ENCODE results near the gene OR52E5. TPM values are rescaled to one million over a fixed set of nuclear protein-coding genes. Genes with fewer than 3 reads are reported as not detected.

OR52E5 gene
- total RNA-seq, 1 experiment from 2014 or later: not detected

DNA sequence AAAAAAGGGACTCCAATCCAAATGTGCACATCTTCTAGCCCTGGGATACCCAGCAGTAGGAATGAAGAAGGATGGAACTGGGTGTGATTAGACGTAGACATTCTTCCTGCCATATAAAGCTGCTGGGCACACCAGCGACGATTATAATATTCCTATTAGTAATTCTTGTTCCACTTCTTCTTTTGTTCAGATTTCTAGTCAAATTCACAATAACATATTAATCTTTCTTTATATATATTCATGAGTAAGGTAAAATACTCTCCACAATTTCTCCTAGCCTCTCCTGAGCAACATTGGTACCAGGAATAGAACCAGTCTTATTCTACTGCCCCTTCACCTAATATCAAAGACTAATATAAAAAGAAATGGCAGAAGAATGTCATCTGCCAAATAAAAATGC lies 35.4 kb upstream of the OR52E5 start, which contains the start of gene OR52E8:
Gene OR52E8, minus strand, starts transcription at position 101 of the 400 bp plus-strand sequence. Its CDS starts 0 bp downstream, at position 101.
- Histone ChIP-seq H3K4me3 (replicated peaks in 1 of 2; ENCODE audit: low read depth in 1 of 2, low read length in 2 of 2) (no peak within 1 kb of the TSS), H3K4me1 (ENCODE audit: control insufficient read depth in 1 of 2, insufficient read depth in 2 of 2, low read length in 2 of 2) (no peaks in the 10 kb centered on the region), H3K9ac (ENCODE audit: low read length) (no peak within 1 kb of the TSS), H2AFZ (ENCODE audit: low read depth, low read length, poor library complexity, severe bottlenecking) (no peak within 1 kb of the TSS), H3K9me3 (ENCODE audit: control insufficient read depth in 1 of 2, insufficient read depth in 1 of 2, low read depth in 1 of 2, low read length in 2 of 2) (no peaks in the 10 kb centered on the region), H3K4me2 (ENCODE audit: low read length) (no peak within 1 kb of the TSS), H3K27ac (ENCODE audit: low read depth, low read length) (no peak within 1 kb of the TSS), H3K9me2 (ENCODE audit: insufficient read depth) (no peaks in the 10 kb centered on the region), H3K36me3 (ENCODE audit: control insufficient read depth in 1 of 2, insufficient read depth in 2 of 2, low read length in 2 of 2) (no peaks in the 10 kb centered on the region), H4K20me1 (ENCODE audit: insufficient read depth) (no peaks in the 10 kb centered on the region), H3K79me2 (ENCODE audit: insufficient read depth, low read length) (no peaks in the 10 kb centered on the region), H3K27me3 (ENCODE audit: insufficient read depth, low read length) (peaks cover 49% of the 10 kb centered on the region)
- ChIA-PET RAD21 (ENCODE audit: low non-redundant PET in 1 of 2, low total read pairs in 2 of 2, uncharacterized antibody in 2 of 2, unreplicated experiment in 2 of 2) (no interaction called here), CTCF (no interaction called here), POLR2A (no interaction called here)
- BruUV-seq (replicated peaks): no TSS peak
- ATAC-seq: no peak
- TF ChIP-seq, protein P1, sequence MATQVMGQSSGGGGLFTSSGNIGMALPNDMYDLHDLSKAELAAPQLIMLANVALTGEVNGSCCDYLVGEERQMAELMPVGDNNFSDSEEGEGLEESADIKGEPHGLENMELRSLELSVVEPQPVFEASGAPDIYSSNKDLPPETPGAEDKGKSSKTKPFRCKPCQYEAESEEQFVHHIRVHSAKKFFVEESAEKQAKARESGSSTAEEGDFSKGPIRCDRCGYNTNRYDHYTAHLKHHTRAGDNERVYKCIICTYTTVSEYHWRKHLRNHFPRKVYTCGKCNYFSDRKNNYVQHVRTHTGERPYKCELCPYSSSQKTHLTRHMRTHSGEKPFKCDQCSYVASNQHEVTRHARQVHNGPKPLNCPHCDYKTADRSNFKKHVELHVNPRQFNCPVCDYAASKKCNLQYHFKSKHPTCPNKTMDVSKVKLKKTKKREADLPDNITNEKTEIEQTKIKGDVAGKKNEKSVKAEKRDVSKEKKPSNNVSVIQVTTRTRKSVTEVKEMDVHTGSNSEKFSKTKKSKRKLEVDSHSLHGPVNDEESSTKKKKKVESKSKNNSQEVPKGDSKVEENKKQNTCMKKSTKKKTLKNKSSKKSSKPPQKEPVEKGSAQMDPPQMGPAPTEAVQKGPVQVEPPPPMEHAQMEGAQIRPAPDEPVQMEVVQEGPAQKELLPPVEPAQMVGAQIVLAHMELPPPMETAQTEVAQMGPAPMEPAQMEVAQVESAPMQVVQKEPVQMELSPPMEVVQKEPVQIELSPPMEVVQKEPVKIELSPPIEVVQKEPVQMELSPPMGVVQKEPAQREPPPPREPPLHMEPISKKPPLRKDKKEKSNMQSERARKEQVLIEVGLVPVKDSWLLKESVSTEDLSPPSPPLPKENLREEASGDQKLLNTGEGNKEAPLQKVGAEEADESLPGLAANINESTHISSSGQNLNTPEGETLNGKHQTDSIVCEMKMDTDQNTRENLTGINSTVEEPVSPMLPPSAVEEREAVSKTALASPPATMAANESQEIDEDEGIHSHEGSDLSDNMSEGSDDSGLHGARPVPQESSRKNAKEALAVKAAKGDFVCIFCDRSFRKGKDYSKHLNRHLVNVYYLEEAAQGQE (IDR thresholded peaks at IDR 0.05; ENCODE audit: low read depth): no peak
- TF ChIP-seq, protein P2, sequence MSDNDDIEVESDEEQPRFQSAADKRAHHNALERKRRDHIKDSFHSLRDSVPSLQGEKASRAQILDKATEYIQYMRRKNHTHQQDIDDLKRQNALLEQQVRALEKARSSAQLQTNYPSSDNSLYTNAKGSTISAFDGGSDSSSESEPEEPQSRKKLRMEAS (IDR thresholded peaks at IDR 0.05): no peak
- intact Hi-C loops (cut with micrococcal nuclease): no loop called here
- DNase-seq (ENCODE audit: low read depth, low spot score): no peak

DNA sequence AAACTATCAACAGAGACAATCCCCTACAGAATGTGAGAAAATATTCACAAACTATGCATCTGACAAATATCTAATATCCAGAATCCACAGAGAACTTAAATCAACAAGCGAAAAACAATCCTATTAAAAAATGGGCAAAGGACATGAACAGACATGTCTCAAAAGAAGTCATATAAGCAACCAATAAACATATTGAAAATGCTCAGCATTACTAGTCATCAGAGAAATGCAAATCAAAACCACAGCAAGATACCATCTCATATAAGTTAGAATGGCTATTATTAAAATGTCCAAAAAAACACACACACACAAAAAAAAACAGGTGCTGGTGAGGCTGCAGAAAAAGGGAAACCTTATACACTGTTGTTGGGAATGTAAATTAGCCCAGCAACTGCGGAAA lies 27.2 kb upstream of the OR52E5 start:
- Histone ChIP-seq H3K9me2 (ENCODE audit: insufficient read depth) (no peaks in the 10 kb centered on the region), H3K4me1 (ENCODE audit: control insufficient read depth in 1 of 2, insufficient read depth in 2 of 2, low read length in 2 of 2) (no peaks in the 10 kb centered on the region), H3K27me3 (ENCODE audit: insufficient read depth, low read length) (peaks cover 37% of the 10 kb centered on the region), H4K20me1 (ENCODE audit: insufficient read depth) (no peaks in the 10 kb centered on the region), H3K36me3 (ENCODE audit: control insufficient read depth in 1 of 2, insufficient read depth in 2 of 2, low read length in 2 of 2) (no peaks in the 10 kb centered on the region), H3K9ac (ENCODE audit: low read length) (no peak overlapping the region), H3K79me2 (ENCODE audit: insufficient read depth, low read length) (no peaks in the 10 kb centered on the region), H3K4me3 (replicated peaks in 1 of 2; ENCODE audit: low read depth in 1 of 2, low read length in 2 of 2) (no peak overlapping the region), H3K9me3 (ENCODE audit: control insufficient read depth in 1 of 2, insufficient read depth in 1 of 2, low read depth in 1 of 2, low read length in 2 of 2) (no peaks in the 10 kb centered on the region), H3K27ac (ENCODE audit: low read depth, low read length) (no peak overlapping the region), H2AFZ (ENCODE audit: low read depth, low read length, poor library complexity, severe bottlenecking) (no peak overlapping the region), H3K4me2 (ENCODE audit: low read length) (no peak overlapping the region)
- BruUV-seq (replicated peaks): no TSS peak
- ChIA-PET RAD21 (ENCODE audit: low non-redundant PET in 1 of 2, low total read pairs in 2 of 2, uncharacterized antibody in 2 of 2, unreplicated experiment in 2 of 2) (no interaction called here), CTCF (no interaction called here), POLR2A (no interaction called here)
- intact Hi-C loops (cut with micrococcal nuclease): no loop called here
- ATAC-seq (no peak), DNase-seq (ENCODE audit: low read depth, low spot score) (no peak)
- TF ChIP-seq SIN3A (IDR thresholded peaks at IDR 0.05; ENCODE audit: low read depth) (no peak), EGR1 (IDR thresholded peaks at IDR 0.05; ENCODE audit: low read depth) (no peak), EZH2 (IDR thresholded peaks at IDR 0.05) (no peak), JUND (IDR thresholded peaks at IDR 0.05) (no peak), POLR2AphosphoS5 (IDR thresholded peaks at IDR 0.05; ENCODE audit: low read depth, low read length) (no peak), EZH2phosphoT487 (IDR thresholded peaks at IDR 0.05; ENCODE audit: borderline replicate concordance) (no peak), SRF (IDR thresholded peaks at IDR 0.05; ENCODE audit: low read depth) (no peak), CBX3 (IDR thresholded peaks at IDR 0.05; ENCODE audit: low read depth) (no peak)
- TF ChIP-seq, protein P3, sequence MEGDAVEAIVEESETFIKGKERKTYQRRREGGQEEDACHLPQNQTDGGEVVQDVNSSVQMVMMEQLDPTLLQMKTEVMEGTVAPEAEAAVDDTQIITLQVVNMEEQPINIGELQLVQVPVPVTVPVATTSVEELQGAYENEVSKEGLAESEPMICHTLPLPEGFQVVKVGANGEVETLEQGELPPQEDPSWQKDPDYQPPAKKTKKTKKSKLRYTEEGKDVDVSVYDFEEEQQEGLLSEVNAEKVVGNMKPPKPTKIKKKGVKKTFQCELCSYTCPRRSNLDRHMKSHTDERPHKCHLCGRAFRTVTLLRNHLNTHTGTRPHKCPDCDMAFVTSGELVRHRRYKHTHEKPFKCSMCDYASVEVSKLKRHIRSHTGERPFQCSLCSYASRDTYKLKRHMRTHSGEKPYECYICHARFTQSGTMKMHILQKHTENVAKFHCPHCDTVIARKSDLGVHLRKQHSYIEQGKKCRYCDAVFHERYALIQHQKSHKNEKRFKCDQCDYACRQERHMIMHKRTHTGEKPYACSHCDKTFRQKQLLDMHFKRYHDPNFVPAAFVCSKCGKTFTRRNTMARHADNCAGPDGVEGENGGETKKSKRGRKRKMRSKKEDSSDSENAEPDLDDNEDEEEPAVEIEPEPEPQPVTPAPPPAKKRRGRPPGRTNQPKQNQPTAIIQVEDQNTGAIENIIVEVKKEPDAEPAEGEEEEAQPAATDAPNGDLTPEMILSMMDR (IDR thresholded peaks at IDR 0.05 in 2 of 3, conservative IDR thresholded peaks at IDR 0.05 in 1 of 3; ENCODE audit: borderline replicate concordance in 1 of 3, insufficient read depth in 1 of 3, low read depth in 2 of 3, low read length in 2 of 3): no peak
- TF ChIP-seq, protein P1 (IDR thresholded peaks at IDR 0.05; ENCODE audit: low read depth): no peak

All from HCT116 (cell line).